Measurements from ENCODE around the gene MEGF8. TPM values are rescaled to one million over a fixed set of nuclear protein-coding genes. Genes with fewer than 3 reads are reported as not detected.

The MEGF8 gene
- total and polyA plus RNA-seq, 2 of the 8 experiments (the other 6 are each of a cell fraction or from before 2014, with no cell fraction given), result 13.0 to 23.7 TPM

DNA sequence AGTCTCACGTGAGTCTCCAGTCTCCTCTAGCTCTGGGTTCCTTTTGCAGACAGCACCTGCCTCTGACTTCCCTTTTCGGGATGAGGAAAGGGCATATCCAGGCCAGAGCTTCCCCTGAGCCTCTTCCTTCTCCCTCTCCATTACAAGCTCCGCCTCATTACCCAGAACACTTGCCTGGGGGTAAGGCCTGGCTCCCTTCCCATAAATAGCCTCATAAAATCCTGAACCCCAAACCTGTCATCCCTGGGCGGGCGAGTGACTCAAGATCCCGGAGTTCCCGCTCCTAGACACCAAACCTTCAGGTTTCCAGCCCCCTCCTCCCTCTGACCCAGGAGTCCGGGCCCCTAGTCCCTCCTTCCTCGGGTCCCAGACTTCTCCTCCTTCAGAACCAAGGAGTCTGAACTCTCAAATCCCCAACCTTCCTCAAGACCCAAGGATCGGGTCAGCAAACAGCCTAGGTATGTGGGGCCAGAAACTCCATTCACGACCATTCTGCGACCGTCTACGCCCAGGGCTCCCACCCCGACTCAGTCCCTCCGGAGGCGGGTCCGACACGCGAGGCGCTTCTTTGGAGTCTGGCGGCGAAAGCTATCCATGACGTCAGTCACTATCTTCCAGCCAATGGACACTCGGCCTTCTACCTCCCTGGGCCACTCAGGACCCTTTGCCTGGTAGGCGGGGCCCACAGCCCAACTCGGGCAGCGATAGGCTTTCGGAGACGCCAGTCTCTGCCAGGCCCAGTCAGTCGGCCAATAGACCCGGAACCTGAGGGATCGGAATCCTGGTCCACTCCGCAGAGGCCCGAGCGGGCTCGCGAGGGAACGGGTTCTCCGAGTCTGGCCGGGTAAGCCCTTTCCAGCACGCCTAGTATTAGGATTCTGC lies 71.2 kb downstream of the MEGF8 start (continued):
- TF ChIP-seq, protein P1, sequence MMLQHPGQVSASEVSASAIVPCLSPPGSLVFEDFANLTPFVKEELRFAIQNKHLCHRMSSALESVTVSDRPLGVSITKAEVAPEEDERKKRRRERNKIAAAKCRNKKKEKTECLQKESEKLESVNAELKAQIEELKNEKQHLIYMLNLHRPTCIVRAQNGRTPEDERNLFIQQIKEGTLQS (IDR thresholded peaks at IDR 0.05; ENCODE audit: insufficient read depth, low read depth, low read length), result no peak
- TF ChIP-seq RAD21 (IDR thresholded peaks at IDR 0.05 in 1 of 2, conservative IDR thresholded peaks at IDR 0.05 in 1 of 2; ENCODE audit: low read depth in 2 of 2, low read length in 2 of 2), result no peak; a peak in 1 of 4 replicates
- no peak for TF ChIP-seq NRF1 (IDR thresholded peaks at IDR 0.05; ENCODE audit: low read depth, low read length)
- peak; percentile 42; the same call in 1 of the 2 replicates for TF ChIP-seq RFX5 (IDR thresholded peaks at IDR 0.05; ENCODE audit: borderline replicate concordance, low read depth, low read length)
- no peak for TF ChIP-seq GTF2F1 (IDR thresholded peaks at IDR 0.05; ENCODE audit: borderline replicate concordance, low read depth, low read length)
